ENCODE results near the gene MPDZ.
A peak's percentile ranks its signal among the peaks of the same experiment; 100 is the strongest.

Gene MPDZ

GRCh38 chr9:13292782-13293181 lies 13.3 kb upstream of the MPDZ start:
- DNase-seq (ENCODE audit: low read depth) = no peak
- H3K4me3 ChIP-seq (ENCODE audit: low read length) = no peak overlapping the region
- no peak for TF ChIP-seq CTCF (conservative IDR thresholded peaks at IDR 0.05; ENCODE audit: low read length)

DNA sequence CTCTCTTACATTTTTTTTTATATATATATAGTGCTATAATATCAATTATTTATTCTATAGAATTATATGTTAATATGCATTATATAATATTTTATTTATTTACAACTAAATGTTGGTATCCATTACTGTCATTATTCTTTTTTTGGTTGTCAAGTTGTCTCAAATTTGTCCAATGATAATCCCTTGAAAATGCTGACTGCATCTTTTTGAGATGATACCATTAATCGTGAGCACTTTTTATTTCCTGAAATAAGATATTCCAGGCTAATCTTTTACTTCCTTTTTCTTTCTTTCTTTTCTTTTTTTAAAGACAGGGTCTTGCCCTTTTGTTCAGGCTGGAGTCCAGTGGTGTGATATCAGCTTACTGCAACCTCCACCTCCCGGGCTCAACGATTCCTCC lies 12.7 kb upstream of the MPDZ start:
- no peak overlapping the region for H3K4me3 ChIP-seq (ENCODE audit: low read length)
- DNase-seq (ENCODE audit: low read depth) = no peak
- TF ChIP-seq CTCF (conservative IDR thresholded peaks at IDR 0.05; ENCODE audit: low read length) = no peak

DNA sequence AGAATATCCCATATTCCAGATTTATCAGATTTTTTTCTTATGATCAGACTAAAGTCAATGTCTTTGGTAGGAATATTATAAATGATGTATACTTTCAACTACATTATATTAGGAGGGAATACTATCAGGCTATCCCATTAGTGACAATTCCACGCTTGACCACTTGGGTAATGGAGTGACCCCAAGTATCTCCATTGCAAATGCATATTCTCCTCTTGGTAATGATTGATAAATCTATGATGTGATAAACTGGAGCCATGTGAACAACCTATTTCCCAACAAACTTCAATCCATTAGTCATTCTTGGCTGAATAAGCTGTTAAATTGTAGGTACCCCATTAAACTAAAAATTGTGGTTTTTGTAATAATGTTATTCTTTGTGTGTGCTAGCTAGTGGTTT lies 12.2 kb upstream of the MPDZ start:
- no peak for DNase-seq (ENCODE audit: low read depth)
- no peak overlapping the region for H3K4me3 ChIP-seq (ENCODE audit: low read length)
- TF ChIP-seq CTCF (conservative IDR thresholded peaks at IDR 0.05; ENCODE audit: low read length) = no peak

DNA sequence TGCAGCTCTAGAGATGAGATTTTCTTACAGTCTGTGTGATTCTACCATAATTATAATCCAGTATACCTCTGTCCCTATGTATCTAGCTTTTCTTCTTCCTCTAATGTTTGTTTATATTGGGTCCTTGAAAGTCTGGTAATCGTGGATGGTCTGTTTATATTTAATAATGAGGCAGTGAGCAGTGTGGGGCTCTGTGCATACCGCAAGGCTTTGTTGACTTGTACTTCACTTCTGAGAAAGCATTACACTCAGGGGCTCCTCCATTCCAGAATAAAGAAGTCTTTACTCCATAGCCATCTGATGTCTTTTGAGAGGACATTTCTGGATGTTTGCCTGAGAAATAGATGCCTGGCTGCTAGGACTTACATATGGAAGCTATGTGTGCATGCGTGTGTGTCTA lies 4.5 kb upstream of the MPDZ start:
- no peak for DNase-seq (ENCODE audit: low read depth)
- H3K4me3 ChIP-seq (ENCODE audit: low read length) = no peak overlapping the region
- TF ChIP-seq CTCF (conservative IDR thresholded peaks at IDR 0.05; ENCODE audit: low read length) = no peak

DNA sequence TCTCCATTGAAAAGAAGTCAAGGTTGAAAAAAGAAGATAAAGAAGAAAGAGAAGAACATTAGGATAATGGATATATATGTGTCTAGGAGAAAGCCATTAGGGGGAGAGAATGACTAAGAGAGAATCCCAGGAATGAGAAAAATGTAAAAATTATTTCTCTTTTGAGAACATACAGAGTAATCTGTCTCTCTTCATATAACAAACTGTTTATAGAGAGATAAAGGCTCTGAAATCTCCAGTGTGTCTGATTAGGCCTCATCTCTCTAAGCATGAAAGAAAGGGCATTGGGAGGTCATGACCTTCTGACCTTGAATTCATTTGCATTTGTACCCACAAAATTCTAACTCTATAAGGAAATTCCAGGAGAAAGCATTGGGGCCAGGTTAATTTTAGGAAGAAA lies 3.5 kb upstream of the MPDZ start:
- DNase-seq (ENCODE audit: low read depth) = peak; percentile 26
- no peak overlapping the region for H3K4me3 ChIP-seq (ENCODE audit: low read length)

GRCh38 chr9:13281356-13282016 lies 2.0 kb upstream of the MPDZ start:
- no peak for TF ChIP-seq CTCF (conservative IDR thresholded peaks at IDR 0.05; ENCODE audit: low read length)
- peak; percentile 38 for DNase-seq (ENCODE audit: low read depth)
- no peak overlapping the region for H3K4me3 ChIP-seq (ENCODE audit: low read length)

More for the DNA sequence above, 3.5 kb upstream of the MPDZ start:
- no peak for TF ChIP-seq CTCF (conservative IDR thresholded peaks at IDR 0.05; ENCODE audit: low read length)

DNA sequence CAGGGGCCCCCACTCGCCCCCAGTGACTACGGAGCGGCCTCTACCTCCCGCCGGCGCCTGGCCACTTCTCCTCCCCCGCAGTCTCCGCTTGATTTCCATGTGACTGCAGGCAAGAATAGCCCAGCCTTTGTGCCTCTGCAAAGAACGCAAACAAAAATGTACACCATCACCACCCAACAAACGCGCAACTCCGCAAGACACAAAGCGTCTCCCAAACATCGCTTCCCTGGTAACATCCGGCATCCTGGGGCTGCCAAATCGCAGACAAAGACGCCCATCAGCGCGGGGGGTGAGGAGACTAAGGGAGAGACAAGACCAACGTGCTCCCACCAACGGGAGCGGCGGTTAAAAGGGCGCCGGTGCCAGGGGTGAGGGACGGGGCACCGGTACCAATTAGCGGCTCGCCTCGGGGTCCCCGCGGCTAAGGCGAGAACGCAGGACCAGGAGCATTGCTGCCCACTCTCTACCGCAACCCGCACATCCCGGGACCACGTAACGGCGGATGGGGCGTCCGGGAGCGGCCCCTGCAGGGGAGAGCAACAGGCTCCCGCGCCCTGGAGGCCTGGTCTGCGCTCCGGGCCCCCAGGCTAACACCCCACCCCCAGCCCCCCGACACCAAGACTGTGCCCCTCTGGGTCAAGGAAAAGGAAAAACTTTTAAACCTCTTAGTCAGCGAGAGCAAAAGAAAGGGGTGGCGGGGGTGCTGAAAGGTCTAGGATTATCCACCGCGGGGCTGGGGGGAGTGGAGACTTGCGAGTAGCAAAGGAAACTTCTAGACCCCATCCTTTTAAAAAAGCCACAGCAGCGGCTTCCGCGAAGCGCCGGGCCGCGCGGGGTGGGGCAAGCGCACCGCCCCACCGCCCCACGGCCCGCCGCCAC lies 885 bp downstream of the MPDZ start:
- H3K4me3 ChIP-seq (ENCODE audit: low read length) = peak overlapping the region; percentile 71
- DNase-seq (ENCODE audit: low read depth) = peak; percentile 82
- TF ChIP-seq CTCF (conservative IDR thresholded peaks at IDR 0.05; ENCODE audit: low read length) = peak; percentile 17

All from AG10803 (cell line).